Measurements from ENCODE around the gene TSPEAR. TPM values are rescaled to one million over a fixed set of nuclear protein-coding genes. Genes with fewer than 3 reads are reported as not detected.
"Not testable (repeated sequence)": the region's sequence is repeated elsewhere in the genome, so short reads cannot be mapped to it uniquely, and the experiment has no call there.

Gene TSPEAR
- total RNA-seq, 1 donor from 2014 or later = not detected

GRCh38 chr21:44503901-44504399 is 207.4 kb downstream of the TSPEAR start:
- Mint-ChIP-seq H3K4me1 (ENCODE audit: low read depth) (no peaks in the 10 kb centered on the region), H3K4me3 (no peak overlapping the region), H3K36me3 (ENCODE audit: low read depth) (no peaks in the 10 kb centered on the region), H3K9me3 (no peaks in the 10 kb centered on the region), H3K27me3 (ENCODE audit: insufficient read depth) (peaks cover 3% of the 10 kb centered on the region), H3K27ac (no peak overlapping the region)
- intact Hi-C loops (cut with micrococcal nuclease) = no loop called here
- no peak for DNase-seq (ENCODE audit: low spot score)

- DNase-seq (ENCODE audit: low spot score); H3K36me3 Mint-ChIP-seq (ENCODE audit: low read depth); H3K27me3 Mint-ChIP-seq (ENCODE audit: insufficient read depth); H3K27ac Mint-ChIP-seq; intact Hi-C loops (cut with micrococcal nuclease); H3K9me3 Mint-ChIP-seq; H3K4me3 Mint-ChIP-seq; H3K4me1 Mint-ChIP-seq (ENCODE audit: low read depth): not testable (repeated sequence)
Measured at GRCh38 chr21:44503006-44503889, 208.1 kb downstream of the TSPEAR start.

- no peaks in the 10 kb centered on the region for H3K36me3 Mint-ChIP-seq (ENCODE audit: low read depth)
- peaks cover under 1% of the 10 kb centered on the region for H3K27me3 Mint-ChIP-seq (ENCODE audit: insufficient read depth)
- H3K4me3 Mint-ChIP-seq = no peak overlapping the region
- intact Hi-C loops (cut with micrococcal nuclease) = no loop called here
- H3K9me3 Mint-ChIP-seq = no peaks in the 10 kb centered on the region
- DNase-seq (ENCODE audit: low spot score) = no peak
- no peak overlapping the region for H3K27ac Mint-ChIP-seq
- no peaks in the 10 kb centered on the region for H3K4me1 Mint-ChIP-seq (ENCODE audit: low read depth)
Measured at GRCh38 chr21:44502171-44502958, 209.0 kb downstream of the TSPEAR start.

GRCh38 chr21:44500111-44500510 is 211.3 kb downstream of the TSPEAR start:
- Mint-ChIP-seq H3K9me3 (no peaks in the 10 kb centered on the region), H3K36me3 (ENCODE audit: low read depth) (no peaks in the 10 kb centered on the region), H3K27ac (no peak overlapping the region), H3K4me3 (no peak overlapping the region), H3K4me1 (ENCODE audit: low read depth) (no peaks in the 10 kb centered on the region), H3K27me3 (ENCODE audit: insufficient read depth) (peaks cover 6% of the 10 kb centered on the region)
- intact Hi-C loops (cut with micrococcal nuclease) = no loop called here
- no peak for DNase-seq (ENCODE audit: low spot score)

- no peak for DNase-seq (ENCODE audit: low spot score)
- no peak overlapping the region for H3K4me3 Mint-ChIP-seq
- intact Hi-C loops (cut with micrococcal nuclease) = no loop called here
- H3K27me3 Mint-ChIP-seq (ENCODE audit: insufficient read depth) = peaks cover 6% of the 10 kb centered on the region
- no peaks in the 10 kb centered on the region for H3K36me3 Mint-ChIP-seq (ENCODE audit: low read depth)
- H3K27ac Mint-ChIP-seq = no peak overlapping the region
- no peaks in the 10 kb centered on the region for H3K9me3 Mint-ChIP-seq
- no peaks in the 10 kb centered on the region for H3K4me1 Mint-ChIP-seq (ENCODE audit: low read depth)
Measured at GRCh38 chr21:44499631-44500030, 211.7 kb downstream of the TSPEAR start.

- intact Hi-C loops (cut with micrococcal nuclease) = no loop called here
- Mint-ChIP-seq H3K27ac (no peak overlapping the region), H3K36me3 (ENCODE audit: low read depth) (no peaks in the 10 kb centered on the region), H3K9me3 (no peaks in the 10 kb centered on the region), H3K27me3 (ENCODE audit: insufficient read depth) (peaks cover 6% of the 10 kb centered on the region), H3K4me1 (ENCODE audit: low read depth) (no peaks in the 10 kb centered on the region), H3K4me3 (no peak overlapping the region)
- DNase-seq (ENCODE audit: low spot score) = no peak
Measured at GRCh38 chr21:44499211-44499560, 212.2 kb downstream of the TSPEAR start.

GRCh38 chr21:44498280-44499210 is 212.8 kb downstream of the TSPEAR start:
- Mint-ChIP-seq H3K27ac (no peak overlapping the region), H3K9me3 (no peaks in the 10 kb centered on the region), H3K4me1 (ENCODE audit: low read depth) (no peaks in the 10 kb centered on the region), H3K4me3 (no peak overlapping the region), H3K27me3 (ENCODE audit: insufficient read depth) (peaks cover 6% of the 10 kb centered on the region), H3K36me3 (ENCODE audit: low read depth) (no peaks in the 10 kb centered on the region)
- intact Hi-C loops (cut with micrococcal nuclease) = no loop called here
- no peak for DNase-seq (ENCODE audit: low spot score)

- DNase-seq (ENCODE audit: low spot score) = no peak
- Mint-ChIP-seq H3K4me3 (no peak overlapping the region), H3K27me3 (ENCODE audit: insufficient read depth) (peaks cover 6% of the 10 kb centered on the region), H3K4me1 (ENCODE audit: low read depth) (peaks cover under 1% of the 10 kb centered on the region), H3K27ac (no peak overlapping the region), H3K36me3 (ENCODE audit: low read depth) (peaks cover 5% of the 10 kb centered on the region), H3K9me3 (peaks cover 8% of the 10 kb centered on the region)
- intact Hi-C loops (cut with micrococcal nuclease) = no loop called here
Measured at GRCh38 chr21:44497703-44498126, 213.7 kb downstream of the TSPEAR start.

- Mint-ChIP-seq H3K4me1 (ENCODE audit: low read depth) (peaks cover 8% of the 10 kb centered on the region), H3K9me3 (peaks cover 16% of the 10 kb centered on the region), H3K27ac (no peak overlapping the region), H3K27me3 (ENCODE audit: insufficient read depth) (peaks cover 6% of the 10 kb centered on the region), H3K36me3 (ENCODE audit: low read depth) (peaks cover 10% of the 10 kb centered on the region), H3K4me3 (no peak overlapping the region)
- intact Hi-C loops (cut with micrococcal nuclease) = no loop called here
- DNase-seq (ENCODE audit: low spot score) = no peak
Measured at GRCh38 chr21:44496564-44497550, 214.5 kb downstream of the TSPEAR start.

GRCh38 chr21:44495611-44496563 is 215.5 kb downstream of the TSPEAR start:
- Mint-ChIP-seq H3K4me1 (ENCODE audit: low read depth) (peaks cover 8% of the 10 kb centered on the region), H3K4me3 (no peak overlapping the region), H3K27me3 (ENCODE audit: insufficient read depth) (peaks cover 6% of the 10 kb centered on the region), H3K9me3 (peaks cover 19% of the 10 kb centered on the region), H3K36me3 (ENCODE audit: low read depth) (peaks cover 10% of the 10 kb centered on the region), H3K27ac (no peak overlapping the region)
- DNase-seq (ENCODE audit: low spot score) = no peak
- intact Hi-C loops (cut with micrococcal nuclease) = no loop called here

- intact Hi-C loops (cut with micrococcal nuclease) = no loop called here
- Mint-ChIP-seq H3K36me3 (ENCODE audit: low read depth) (peaks cover 10% of the 10 kb centered on the region), H3K27me3 (ENCODE audit: insufficient read depth) (peaks cover 6% of the 10 kb centered on the region), H3K27ac (no peak overlapping the region), H3K4me1 (ENCODE audit: low read depth) (peaks cover 11% of the 10 kb centered on the region), H3K9me3 (peaks cover 19% of the 10 kb centered on the region), H3K4me3 (no peak overlapping the region)
- DNase-seq (ENCODE audit: low spot score) = no peak
Measured at GRCh38 chr21:44494956-44495355, 216.4 kb downstream of the TSPEAR start.
